Hypothalamus (tissue), 51 donors: ENCODE data around the gene STARD6.
"Not testable (repeated sequence)": the region's sequence is repeated elsewhere in the genome, so short reads cannot be mapped to it uniquely, and the experiment has no call there.

ENCODE experiments used
- DNase-seq, 51 donors: peaks; one replicate each; lab custom pipeline; 2025; lab: John Stamatoyannopoulos, UW

Gene STARD6

GRCh38 chr18:54351186-54351585 is 6.5 kb downstream of the STARD6 start:
- no peak for DNase-seq

GRCh38 chr18:54338230-54338629 is 19.4 kb downstream of the STARD6 start:
- no peak for DNase-seq

GRCh38 chr18:54335638-54336173 is 22.0 kb downstream of the STARD6 start:
- no peak for DNase-seq

GRCh38 chr18:54330768-54331548 is 26.7 kb downstream of the STARD6 start:
- DNase-seq: no peak

- DNase-seq: no peak
These were observed 27.9 kb downstream of the STARD6 start for GRCh38 chr18:54329787-54330186.

GRCh38 chr18:54327818-54328217 is 29.8 kb downstream of the STARD6 start:
- DNase-seq: no peak

- no peak for DNase-seq
These were observed 33.7 kb downstream of the STARD6 start for GRCh38 chr18:54323970-54324369.

GRCh38 chr18:54323561-54323960 is 34.1 kb downstream of the STARD6 start:
- no peak for DNase-seq

GRCh38 chr18:54316071-54316820 is 41.4 kb downstream of the STARD6 start:
- no peak for DNase-seq

GRCh38 chr18:54309564-54309963 is 48.1 kb downstream of the STARD6 start:
- not testable (repeated sequence) for DNase-seq

- DNase-seq: no peak
These were observed 54.2 kb downstream of the STARD6 start for GRCh38 chr18:54303408-54303807.

GRCh38 chr18:54298991-54299390 is 58.7 kb downstream of the STARD6 start:
- DNase-seq: not testable (repeated sequence)

GRCh38 chr18:54296062-54296461 is 61.6 kb downstream of the STARD6 start:
- no peak for DNase-seq

- no peak for DNase-seq
These were observed 63.4 kb downstream of the STARD6 start for GRCh38 chr18:54294274-54294673.

GRCh38 chr18:54284981-54285785 is 72.5 kb downstream of the STARD6 start:
- peak in 4 of 51 donors; percentile 10 to 26 (median 12) for DNase-seq

- no peak for DNase-seq
These were observed 73.1 kb downstream of the STARD6 start for GRCh38 chr18:54284535-54284934.

- no peak for DNase-seq
These were observed 77.5 kb downstream of the STARD6 start for GRCh38 chr18:54280220-54280569.

- DNase-seq: no peak
These were observed 78.0 kb downstream of the STARD6 start for GRCh38 chr18:54279477-54280219.

GRCh38 chr18:54278615-54279014 is 79.0 kb downstream of the STARD6 start:
- DNase-seq: no peak

GRCh38 chr18:54277899-54278298 is 79.8 kb downstream of the STARD6 start:
- no peak for DNase-seq
